IPS DF 4.7 (cell line): ENCODE data around the gene PEF1.

ENCODE experiments used
- DNase-seq: peaks from one replicate; pipeline ENCODE4 v3.0.0-alpha.2; 2013; ENCODE audit warnings: low spot score; ENCODE audit errors: extremely low read depth

PEF1 gene

GRCh38 chr1:31632649-31633048 lies 12.0 kb downstream of the PEF1 start:
- no peak for DNase-seq

- no peak for DNase-seq
Observed at GRCh38 chr1:31628931-31629556, 15.6 kb downstream of the PEF1 start.

GRCh38 chr1:31627930-31628559 lies 16.6 kb downstream of the PEF1 start:
- no peak for DNase-seq

DNA sequence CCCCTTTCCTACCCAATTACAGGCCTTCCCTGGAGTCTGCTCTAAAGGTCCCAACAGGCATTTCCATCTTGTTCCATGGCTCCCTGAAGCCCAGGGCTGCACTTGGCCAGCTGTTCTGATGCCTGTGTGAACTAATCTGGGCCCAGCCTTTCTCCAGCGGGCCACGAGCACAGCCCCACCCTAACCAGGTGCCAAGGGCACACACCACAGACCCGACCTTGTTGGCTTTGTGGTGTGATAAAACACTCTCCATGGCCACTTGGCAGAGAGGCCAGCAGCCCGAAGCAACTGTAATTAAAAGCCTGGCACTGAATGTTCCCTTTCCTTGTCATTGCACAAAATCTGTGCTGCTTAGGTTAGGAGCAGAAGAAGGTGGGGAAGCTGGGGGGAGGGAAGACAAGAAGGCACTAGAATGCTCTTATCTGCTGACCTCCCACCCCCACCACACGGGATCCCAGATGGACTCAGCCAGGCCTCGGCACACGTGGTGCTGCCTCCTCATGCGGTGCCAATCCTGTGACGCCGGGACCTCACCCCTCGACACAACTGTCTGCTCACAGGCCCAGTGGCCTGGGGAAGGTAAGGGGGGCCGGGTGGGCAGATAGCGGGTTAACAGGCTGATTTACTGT lies 17.3 kb downstream of the PEF1 start:
- no peak for DNase-seq

DNA sequence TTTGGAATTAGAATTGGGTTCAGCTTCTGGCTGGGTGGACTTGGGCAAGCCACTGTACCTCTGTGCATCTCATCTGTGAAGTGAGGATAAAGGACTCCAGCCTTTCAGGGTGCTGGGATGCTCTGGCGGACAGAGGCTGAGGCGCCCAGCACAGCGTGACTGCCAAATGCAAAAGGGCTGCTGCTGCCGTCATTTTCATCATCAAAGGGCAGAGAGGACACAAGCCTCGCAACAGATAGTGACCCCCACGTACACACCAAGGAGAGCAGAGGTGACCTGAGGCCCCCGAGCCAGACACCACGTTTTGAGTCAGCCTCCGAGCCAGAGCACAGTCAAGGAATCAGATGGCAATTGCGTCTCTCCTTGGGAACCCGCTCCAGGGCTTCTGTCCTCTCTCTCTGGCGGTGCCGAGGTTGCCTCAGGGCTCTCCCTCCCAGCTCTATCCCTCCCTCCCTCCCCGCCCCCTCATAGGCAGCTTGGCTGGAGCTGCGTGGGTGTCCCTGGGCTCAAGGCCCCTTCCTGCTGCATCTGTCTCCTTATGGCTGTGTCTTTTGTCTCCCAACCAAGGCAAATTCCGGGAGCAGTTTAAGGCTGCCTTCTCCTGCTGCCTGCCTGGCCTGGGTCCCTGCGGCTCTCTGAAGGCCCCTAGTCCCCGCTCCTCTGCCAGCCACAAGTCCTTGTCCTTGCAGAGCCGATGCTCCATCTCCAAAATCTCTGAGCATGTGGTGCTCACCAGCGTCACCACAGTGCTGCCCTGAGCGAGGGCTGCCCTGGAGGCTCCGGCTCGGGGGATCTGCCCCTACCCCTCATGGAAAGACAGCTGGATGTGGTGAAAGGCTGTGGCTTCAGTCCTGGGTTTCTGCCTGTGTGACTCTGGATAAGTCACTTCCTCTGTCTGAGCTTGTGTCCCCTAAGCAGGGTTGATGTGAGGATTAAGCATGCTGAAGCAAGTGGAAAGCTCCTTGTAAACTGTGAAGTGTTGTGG lies 18.2 kb downstream of the PEF1 start:
- DNase-seq, result no peak

DNA sequence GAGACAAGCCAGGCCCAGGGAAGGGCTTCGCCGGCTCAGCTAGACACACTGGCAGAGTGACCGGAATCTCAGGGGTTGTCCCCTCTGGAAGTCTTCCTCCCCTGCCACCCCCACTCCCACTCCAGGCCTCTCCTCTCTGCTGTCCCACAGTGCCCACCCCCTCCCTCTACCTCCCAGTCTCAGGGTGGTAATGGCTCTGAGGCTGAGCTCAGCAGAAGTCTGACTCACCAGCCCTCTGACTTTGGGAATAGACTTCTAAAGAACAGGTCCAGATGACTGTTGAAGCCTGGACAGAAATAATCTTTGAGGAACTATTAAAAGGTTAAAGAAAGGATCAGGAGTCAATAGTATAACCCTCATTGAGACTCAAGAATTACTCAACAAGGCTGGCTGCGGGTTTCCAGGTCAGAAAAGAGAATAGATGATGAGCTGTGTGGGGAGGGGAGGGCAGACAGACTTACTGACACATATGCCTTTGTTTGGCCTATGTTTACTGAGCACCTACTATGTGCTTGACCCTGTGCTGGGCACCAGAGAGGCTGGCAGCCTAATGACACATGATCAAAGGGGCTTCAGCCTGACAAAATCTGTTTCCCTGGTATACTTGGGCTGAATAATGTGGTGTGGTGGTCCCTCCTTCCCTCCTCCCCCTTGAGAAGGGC lies 19.0 kb downstream of the PEF1 start:
- no peak for DNase-seq

- no peak for DNase-seq
Observed at GRCh38 chr1:31624731-31625514, 19.8 kb downstream of the PEF1 start.

- no peak for DNase-seq
Observed at GRCh38 chr1:31624309-31624708, 20.4 kb downstream of the PEF1 start.

DNA sequence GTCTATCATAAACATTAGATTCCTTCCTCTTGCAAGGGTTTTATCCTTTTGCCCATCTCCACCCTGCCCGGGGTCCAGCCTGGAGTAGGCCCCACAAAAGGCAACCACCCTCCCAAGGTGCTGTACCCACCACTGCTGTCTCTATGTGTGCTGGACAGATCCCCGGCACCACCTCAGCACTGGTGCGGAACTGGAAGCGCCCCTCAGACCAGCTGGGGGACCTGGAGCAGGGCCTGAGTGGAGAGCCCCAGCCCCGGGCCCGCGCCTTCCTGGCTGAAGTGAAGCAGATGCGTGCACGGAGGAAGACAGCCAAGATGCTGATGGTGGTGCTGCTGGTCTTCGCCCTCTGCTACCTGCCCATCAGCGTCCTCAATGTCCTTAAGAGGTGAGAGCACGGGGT lies 21.3 kb downstream of the PEF1 start:
- DNase-seq, result no peak

- DNase-seq, result no peak
Observed at GRCh38 chr1:31621847-31622730, 22.6 kb downstream of the PEF1 start.

DNA sequence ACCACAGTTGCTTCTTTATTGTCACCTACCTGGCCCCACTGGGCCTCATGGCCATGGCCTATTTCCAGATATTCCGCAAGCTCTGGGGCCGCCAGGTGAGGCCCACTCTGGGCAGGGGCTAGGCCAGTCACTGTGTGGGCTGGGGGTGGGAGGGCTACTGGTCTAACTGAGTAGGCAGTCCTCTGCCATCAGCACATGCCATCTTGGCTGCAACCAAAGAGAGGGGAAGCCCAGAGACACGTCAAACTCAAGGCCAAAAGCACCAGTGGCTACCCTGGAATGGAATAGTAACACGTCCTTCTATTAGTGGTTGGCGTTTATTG lies 23.2 kb downstream of the PEF1 start:
- DNase-seq, result no peak

- no peak for DNase-seq
Observed at GRCh38 chr1:31620631-31621497, 23.8 kb downstream of the PEF1 start.

GRCh38 chr1:31618916-31619846 lies 25.5 kb downstream of the PEF1 start:
- no peak for DNase-seq

DNA sequence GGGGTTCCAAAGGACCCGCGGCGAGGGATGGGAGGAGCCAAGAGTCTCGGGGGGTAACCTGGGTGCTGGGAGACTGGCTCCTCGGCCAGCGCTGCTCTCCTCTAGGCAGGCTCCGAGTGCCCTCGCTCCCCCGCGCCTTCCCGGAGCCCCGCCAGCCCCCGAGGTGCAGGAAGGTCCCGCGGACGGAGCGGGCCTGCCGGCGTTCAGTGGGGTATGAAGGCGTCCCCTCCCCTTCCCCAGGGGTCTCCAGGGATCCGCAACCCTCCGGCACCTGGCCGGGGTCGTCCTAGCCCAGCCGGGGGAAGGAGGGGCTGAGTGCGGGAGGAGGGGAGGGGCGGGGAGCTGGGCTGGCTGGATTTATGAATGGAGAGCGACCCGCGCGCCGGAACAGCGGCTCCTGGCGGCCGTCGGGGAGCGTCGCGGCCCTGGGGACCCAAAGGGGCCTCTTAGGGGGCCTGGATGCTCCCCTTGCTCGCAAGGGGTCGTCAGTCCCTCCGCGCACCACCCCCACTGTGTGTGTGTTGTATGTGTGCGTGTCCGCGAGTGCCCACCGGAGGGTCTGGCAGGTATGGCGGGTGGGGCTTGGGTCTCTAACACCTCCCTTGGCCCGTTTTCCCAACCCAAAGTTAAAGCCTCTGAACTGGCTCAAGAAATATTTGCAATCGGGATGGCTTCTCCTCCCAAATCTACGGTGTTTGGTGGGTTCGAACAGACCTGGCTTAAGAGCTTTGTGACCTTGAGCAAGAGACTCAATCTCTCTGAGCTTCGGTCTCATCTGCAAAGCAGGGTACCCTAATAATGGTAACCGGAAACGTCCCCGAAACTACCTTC lies 26.5 kb downstream of the PEF1 start:
- DNase-seq, result no peak

DNA sequence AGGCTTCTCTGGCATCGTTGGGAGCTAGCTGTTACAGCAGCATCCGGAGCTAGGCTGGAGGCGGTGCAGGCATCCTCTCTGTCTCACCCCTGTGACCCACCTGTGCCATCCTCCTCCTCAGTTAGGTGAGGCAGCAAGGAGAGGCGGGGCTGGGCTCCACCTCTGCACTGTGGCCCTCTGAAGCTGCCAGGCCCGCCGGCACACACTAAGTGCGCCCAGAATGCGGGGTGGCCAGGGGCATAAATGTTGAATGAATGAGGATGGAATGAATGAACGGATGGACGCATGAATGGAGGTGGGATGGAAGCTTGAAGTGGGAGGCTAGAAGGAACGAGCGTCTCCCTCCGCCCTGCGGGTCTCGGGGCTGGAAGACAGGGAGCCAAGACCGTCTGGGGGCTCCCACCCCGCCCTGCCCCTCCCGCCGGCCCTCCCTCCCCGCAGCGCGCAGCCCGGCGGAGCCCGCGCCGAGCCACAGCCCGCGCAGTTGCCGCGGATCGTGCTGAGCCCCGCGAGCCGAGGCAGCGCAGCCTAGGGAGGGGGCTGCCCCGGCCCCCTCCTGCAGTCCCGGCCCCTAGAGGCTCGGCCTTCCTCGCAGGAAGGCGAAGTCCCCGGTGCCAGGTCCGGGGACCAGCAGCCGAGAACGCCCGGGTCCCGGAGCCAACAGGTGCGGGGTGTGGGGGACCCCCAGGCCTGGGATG lies 27.3 kb downstream of the PEF1 start, which contains the start of gene HCRTR1:
Gene HCRTR1 (plus strand): TSS at position 472 of the 698 bp plus-strand sequence. CDS start 1,504 bp downstream, outside the sequence.
- no peak for DNase-seq

GRCh38 chr1:31615939-31616338 lies 28.7 kb downstream of the PEF1 start:
- no peak for DNase-seq
